ENCODE measurements around the gene BOK.
A peak's percentile ranks its signal among the peaks of the same experiment; 100 is the strongest.
"Not testable (repeated sequence)": the region's sequence is repeated elsewhere in the genome, so short reads cannot be mapped to it uniquely, and the experiment has no call there.

Gene BOK

GRCh38 chr2:241559323-241560161 is 997 bp downstream of the BOK start:
- DNase-seq = peak; percentile 64

- no peak for DNase-seq
Observed at GRCh38 chr2:241560162-241560882, 1.8 kb downstream of the BOK start.

- DNase-seq = peak; percentile 63
Observed at GRCh38 chr2:241560883-241561474, 2.4 kb downstream of the BOK start.

- DNase-seq = peak; percentile 74
Observed at GRCh38 chr2:241561832-241562231, 3.3 kb downstream of the BOK start.

GRCh38 chr2:241562269-241562891 is 3.8 kb downstream of the BOK start:
- DNase-seq = no peak

GRCh38 chr2:241563031-241563507 is 4.5 kb downstream of the BOK start:
- DNase-seq = no peak

- DNase-seq = no peak
Observed at GRCh38 chr2:241563571-241563980, 5.0 kb downstream of the BOK start.

- no peak for DNase-seq
Observed at GRCh38 chr2:241563981-241564595, 5.5 kb downstream of the BOK start.

- no peak for DNase-seq
Observed at GRCh38 chr2:241564596-241565410, 6.3 kb downstream of the BOK start.

- no peak for DNase-seq
Observed at GRCh38 chr2:241565411-241565810, 6.9 kb downstream of the BOK start.

GRCh38 chr2:241566021-241566420 is 7.5 kb downstream of the BOK start:
- not testable (repeated sequence) for DNase-seq

- no peak for DNase-seq
Observed at GRCh38 chr2:241566468-241566867, 7.9 kb downstream of the BOK start.

- not testable (repeated sequence) for DNase-seq
Observed at GRCh38 chr2:241567266-241567665, 8.7 kb downstream of the BOK start.

- no peak for DNase-seq
Observed at GRCh38 chr2:241567776-241568175, 9.2 kb downstream of the BOK start.

GRCh38 chr2:241568726-241569125 is 10.2 kb downstream of the BOK start:
- DNase-seq = no peak

GRCh38 chr2:241569831-241570281 is 11.3 kb downstream of the BOK start:
- no peak for DNase-seq

GRCh38 chr2:241570961-241571581 is 12.5 kb downstream of the BOK start:
- no peak for DNase-seq

- no peak for DNase-seq
Observed at GRCh38 chr2:241571821-241572620, 13.5 kb downstream of the BOK start.

GRCh38 chr2:241572915-241573651 is 14.5 kb downstream of the BOK start:
- not testable (repeated sequence) for DNase-seq

- no peak for DNase-seq
Observed at GRCh38 chr2:241573741-241574140, 15.2 kb downstream of the BOK start.

Data from EL (cell line).